ENCODE results near the gene FMNL2. TPM values are rescaled to one million over a fixed set of nuclear protein-coding genes. Genes with fewer than 3 reads are reported as not detected.

The FMNL2 gene
- total RNA-seq, 3 donors from 2014 or later = 0.63 to 3.2 (median 1.4) TPM

DNA sequence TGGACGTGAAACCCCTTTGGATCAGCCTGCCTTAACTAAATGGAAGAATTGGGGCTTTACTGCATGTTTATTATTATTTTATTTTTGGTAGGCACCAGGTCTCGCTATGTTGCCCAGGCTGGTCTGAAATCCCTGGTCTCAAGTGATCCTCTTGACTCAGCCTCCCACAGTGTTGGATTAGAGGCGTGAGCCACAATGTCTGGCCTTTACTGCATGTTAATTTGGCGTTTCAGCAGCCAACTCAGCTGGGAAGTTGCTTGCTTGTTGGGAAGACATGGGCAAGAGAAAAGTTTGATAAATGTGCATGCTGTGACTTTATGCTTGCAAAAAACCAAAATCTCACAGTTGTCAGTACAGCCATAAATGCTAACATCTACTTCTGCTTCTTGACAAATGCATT lies 105.1 kb downstream of the FMNL2 start:
- H3K9me3 Mint-ChIP-seq = no peaks in the 10 kb centered on the region
- no peak overlapping the region for H3K4me3 Mint-ChIP-seq
- no peaks in the 10 kb centered on the region for H3K4me1 Mint-ChIP-seq (ENCODE audit: low read depth)
- ATAC-seq (no peak), DNase-seq (no peak)
- H3K36me3 Mint-ChIP-seq (ENCODE audit: insufficient read depth) = no peaks in the 10 kb centered on the region
- peaks cover 11% of the 10 kb centered on the region for H3K27me3 Mint-ChIP-seq (ENCODE audit: low read depth)

DNA sequence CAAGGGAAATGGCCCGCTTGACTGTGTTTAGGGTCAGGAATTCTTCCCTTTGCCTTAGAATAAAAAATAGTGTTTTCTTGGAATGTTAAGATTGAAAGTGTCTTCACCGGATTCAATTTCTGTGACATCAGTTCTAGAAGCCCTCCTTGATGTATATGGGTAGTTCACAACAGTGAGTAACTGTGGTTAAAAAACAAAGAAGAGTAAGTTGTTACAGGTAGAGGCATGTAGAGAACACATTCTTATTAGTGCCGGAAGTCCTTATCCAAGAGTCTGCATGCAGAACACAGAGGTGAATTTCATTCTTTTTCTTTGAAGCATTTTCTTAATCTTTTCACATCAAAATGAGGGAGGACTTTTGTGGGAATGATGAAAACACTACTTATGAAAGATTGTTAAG lies 105.5 kb downstream of the FMNL2 start:
- H3K36me3 Mint-ChIP-seq (ENCODE audit: insufficient read depth) = no peaks in the 10 kb centered on the region
- no peaks in the 10 kb centered on the region for H3K9me3 Mint-ChIP-seq
- no peaks in the 10 kb centered on the region for H3K4me1 Mint-ChIP-seq (ENCODE audit: low read depth)
- DNase-seq (no peak), ATAC-seq (no peak)
- H3K4me3 Mint-ChIP-seq = no peak overlapping the region
- H3K27me3 Mint-ChIP-seq (ENCODE audit: low read depth) = peaks cover 11% of the 10 kb centered on the region

DNA sequence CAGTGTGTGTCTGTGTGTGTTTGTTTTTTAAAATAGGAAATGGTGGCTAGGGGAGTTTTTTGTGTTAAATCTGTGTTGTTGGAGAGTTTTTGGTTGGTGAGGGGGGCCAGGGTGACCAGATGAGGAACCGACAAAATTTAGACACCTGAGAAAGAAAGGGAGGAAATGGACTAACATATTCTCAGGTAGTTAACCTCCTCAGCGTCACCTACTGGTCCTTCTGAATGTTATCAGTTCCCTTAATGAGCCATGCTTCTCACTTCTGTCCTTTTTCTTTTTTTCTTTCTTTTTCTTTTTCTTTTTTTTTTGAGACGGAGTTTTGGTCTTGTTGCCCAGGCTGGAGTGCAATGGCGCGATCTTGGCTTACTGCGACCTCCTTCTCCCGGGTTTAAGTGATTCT lies 107.0 kb downstream of the FMNL2 start:
- no peaks in the 10 kb centered on the region for H3K36me3 Mint-ChIP-seq (ENCODE audit: insufficient read depth)

DNA sequence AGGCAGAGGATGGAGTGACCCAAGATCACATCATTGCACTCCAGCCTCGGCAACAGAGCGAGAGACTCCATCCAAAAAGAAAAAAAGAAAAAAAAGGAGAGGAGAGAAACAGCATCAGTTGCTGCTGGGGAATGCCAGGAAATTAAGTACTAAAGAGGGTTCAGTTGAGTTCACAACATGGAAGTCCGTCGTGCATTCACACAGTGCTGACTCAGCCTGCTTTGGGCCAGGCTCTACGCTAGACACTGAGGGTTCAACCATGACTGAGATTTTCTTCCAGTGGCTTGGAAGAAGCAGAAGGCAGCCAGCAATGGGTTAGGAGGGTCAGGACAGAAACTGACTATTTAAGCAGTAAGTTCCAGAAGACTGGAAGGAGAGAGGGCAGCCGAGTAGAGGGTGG lies 108.8 kb downstream of the FMNL2 start:
- no peak for DNase-seq
- H3K27me3 Mint-ChIP-seq (ENCODE audit: low read depth) = peaks cover 14% of the 10 kb centered on the region
- no peaks in the 10 kb centered on the region for H3K9me3 Mint-ChIP-seq
- H3K36me3 Mint-ChIP-seq (ENCODE audit: insufficient read depth) = no peaks in the 10 kb centered on the region
- no peak for ATAC-seq
- H3K4me3 Mint-ChIP-seq = no peak overlapping the region
- peaks cover 2% of the 10 kb centered on the region for H3K4me1 Mint-ChIP-seq (ENCODE audit: low read depth)

More for the DNA sequence above, 107.0 kb downstream of the FMNL2 start:
- Mint-ChIP-seq H3K9me3 (no peaks in the 10 kb centered on the region), H3K4me1 (ENCODE audit: low read depth) (peaks cover 2% of the 10 kb centered on the region), H3K27me3 (ENCODE audit: low read depth) (peaks cover 11% of the 10 kb centered on the region), H3K4me3 (no peak overlapping the region)
- ATAC-seq = no peak
- no peak for DNase-seq

DNA sequence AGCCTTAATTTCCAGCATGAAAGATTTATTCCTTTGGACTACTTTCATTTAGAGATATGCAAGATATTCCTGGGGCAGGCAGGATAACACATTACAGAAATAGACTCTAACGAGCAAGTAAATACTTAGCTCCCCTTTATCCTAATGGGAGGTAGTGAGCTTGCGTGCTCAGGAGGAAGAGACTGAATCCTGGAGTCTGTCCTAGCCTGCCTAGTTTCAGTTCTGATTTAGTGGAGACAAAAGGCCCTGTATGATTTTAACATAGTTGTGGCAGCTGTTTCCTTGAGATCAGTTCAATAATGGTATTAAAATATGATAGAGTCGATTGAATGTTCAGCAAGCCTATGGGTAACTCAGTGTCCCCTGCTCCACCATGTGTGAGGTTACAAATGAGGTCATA lies 109.5 kb downstream of the FMNL2 start:
- no peak for DNase-seq
- H3K4me3 Mint-ChIP-seq = no peak overlapping the region

DNA sequence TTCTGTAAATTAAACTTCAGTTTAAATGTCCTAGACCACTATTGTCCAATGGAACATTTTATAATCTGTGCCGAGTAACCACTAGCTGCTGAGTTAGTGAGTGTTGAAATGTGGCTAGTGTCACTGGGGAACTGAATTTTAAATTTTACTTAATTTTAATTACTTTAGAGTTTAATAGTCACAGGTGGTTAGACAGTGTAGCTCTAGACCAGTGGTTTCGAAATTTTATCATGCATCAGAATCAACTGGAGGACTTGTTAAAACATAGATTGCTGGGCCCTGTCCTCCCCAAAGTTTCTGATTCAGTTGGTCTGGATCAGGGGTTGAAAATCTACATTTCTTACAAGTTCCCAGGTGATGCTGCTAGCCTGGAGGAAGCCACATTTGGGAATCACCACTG lies 110.4 kb downstream of the FMNL2 start:
- ATAC-seq (no peak), DNase-seq (no peak)
- H3K4me1 Mint-ChIP-seq (ENCODE audit: low read depth) = peaks cover 2% of the 10 kb centered on the region
- H3K36me3 Mint-ChIP-seq (ENCODE audit: insufficient read depth) = no peaks in the 10 kb centered on the region
- peaks cover 14% of the 10 kb centered on the region for H3K27me3 Mint-ChIP-seq (ENCODE audit: low read depth)
- H3K4me3 Mint-ChIP-seq = no peak overlapping the region
- H3K9me3 Mint-ChIP-seq = no peaks in the 10 kb centered on the region

More for the DNA sequence above, 109.5 kb downstream of the FMNL2 start:
- Mint-ChIP-seq H3K27me3 (ENCODE audit: low read depth) (peaks cover 14% of the 10 kb centered on the region), H3K9me3 (no peaks in the 10 kb centered on the region), H3K4me1 (ENCODE audit: low read depth) (peaks cover 2% of the 10 kb centered on the region), H3K36me3 (ENCODE audit: insufficient read depth) (no peaks in the 10 kb centered on the region)
- no peak for ATAC-seq

DNA sequence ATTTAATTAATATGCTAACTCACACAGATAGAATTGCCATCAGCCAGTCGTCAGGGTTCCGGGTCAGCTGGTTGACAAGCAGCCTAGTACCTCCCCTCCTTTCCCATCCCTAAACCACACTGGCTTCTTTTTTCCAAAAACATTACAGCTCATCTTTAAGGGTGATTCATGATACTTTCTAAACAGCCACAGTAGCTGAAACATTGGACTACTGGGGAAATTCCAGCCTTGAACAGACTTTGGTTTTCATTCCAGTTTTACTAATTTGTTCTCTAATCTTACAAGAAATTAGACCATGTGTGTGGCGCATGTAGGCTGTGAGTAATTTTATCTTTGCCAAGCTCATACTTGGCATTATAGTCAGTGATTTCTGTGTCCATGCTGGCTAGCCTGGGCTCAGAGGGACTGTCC lies 110.8 kb downstream of the FMNL2 start:
- Mint-ChIP-seq H3K36me3 (ENCODE audit: insufficient read depth) (no peaks in the 10 kb centered on the region), H3K9me3 (no peaks in the 10 kb centered on the region), H3K4me1 (ENCODE audit: low read depth) (peaks cover 2% of the 10 kb centered on the region), H3K27me3 (ENCODE audit: low read depth) (peaks cover 14% of the 10 kb centered on the region), H3K4me3 (no peak overlapping the region)
- ATAC-seq = peak; percentile 52 to 55
- DNase-seq = no peak

DNA sequence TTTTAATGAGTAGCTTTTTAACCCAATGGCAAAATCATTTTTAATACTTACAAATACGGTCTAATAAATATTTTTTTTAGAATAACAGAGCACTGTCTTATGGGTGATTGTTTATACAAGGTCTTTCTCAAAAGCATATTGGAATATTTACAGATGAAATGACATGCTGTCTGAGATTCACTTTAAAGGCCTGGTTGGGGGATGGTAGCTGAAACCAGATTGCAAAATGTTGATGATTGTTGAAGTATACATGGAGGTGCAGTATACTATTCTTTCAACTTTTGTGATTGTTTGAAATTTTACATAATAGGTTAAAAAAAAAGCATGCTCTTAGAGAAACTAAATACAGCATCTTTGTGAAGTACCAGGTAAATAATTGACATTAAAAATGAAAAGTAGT lies 111.2 kb downstream of the FMNL2 start:
- Mint-ChIP-seq H3K36me3 (ENCODE audit: insufficient read depth) (no peaks in the 10 kb centered on the region), H3K9me3 (no peaks in the 10 kb centered on the region)
- no peak for ATAC-seq

DNA sequence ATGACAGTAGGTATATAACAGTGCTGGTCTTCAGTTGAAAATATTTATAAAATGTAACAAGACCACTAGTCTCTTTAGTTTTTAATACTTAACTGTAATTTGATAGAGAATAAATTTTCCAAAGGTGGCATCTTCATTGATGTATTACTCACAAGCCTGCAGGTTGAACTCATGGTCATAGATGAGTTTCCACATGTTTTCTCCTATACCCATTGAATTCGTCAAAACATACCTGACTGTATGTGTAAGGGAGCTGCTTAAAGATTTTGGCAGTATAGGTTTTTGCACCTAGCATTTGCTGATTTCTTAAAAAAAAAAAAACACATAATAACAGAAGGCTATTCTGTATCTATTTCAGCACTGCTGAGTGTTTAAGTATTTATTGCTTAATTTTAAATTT lies 112.9 kb downstream of the FMNL2 start:
- no peak for ATAC-seq
- Mint-ChIP-seq H3K4me3 (no peak overlapping the region), H3K4me1 (ENCODE audit: low read depth) (peaks cover 2% of the 10 kb centered on the region), H3K36me3 (ENCODE audit: insufficient read depth) (no peaks in the 10 kb centered on the region), H3K27me3 (ENCODE audit: low read depth) (peaks cover 13% of the 10 kb centered on the region), H3K9me3 (no peaks in the 10 kb centered on the region)
- DNase-seq = no peak

More for the DNA sequence above, 111.2 kb downstream of the FMNL2 start:
- H3K4me3 Mint-ChIP-seq = no peak overlapping the region
- H3K27me3 Mint-ChIP-seq (ENCODE audit: low read depth) = peaks cover 12% of the 10 kb centered on the region
- H3K4me1 Mint-ChIP-seq (ENCODE audit: low read depth) = peaks cover 2% of the 10 kb centered on the region
- no peak for DNase-seq

DNA sequence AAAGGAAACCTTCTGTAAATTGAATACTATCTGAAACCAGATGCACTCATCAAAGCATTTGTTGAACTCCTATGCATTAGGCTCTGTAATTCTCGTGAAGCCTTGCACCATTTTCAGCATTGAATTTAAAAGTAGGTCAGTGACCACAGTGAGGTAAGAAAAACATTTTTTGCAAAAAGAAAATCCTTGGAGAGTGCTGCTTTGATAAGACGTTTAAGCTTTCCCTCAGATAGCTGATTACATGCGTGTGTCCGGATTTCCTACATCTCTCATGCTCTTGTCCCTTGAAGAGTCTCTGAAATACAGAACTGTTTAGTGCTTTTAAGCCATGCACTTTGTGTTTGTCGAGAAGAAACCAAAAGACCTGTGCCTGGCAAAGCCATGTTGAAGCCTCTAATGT lies 113.6 kb downstream of the FMNL2 start:
- DNase-seq = no peak
- H3K4me1 Mint-ChIP-seq (ENCODE audit: low read depth) = peaks cover 2% of the 10 kb centered on the region
- H3K27me3 Mint-ChIP-seq (ENCODE audit: low read depth) = peaks cover 8% of the 10 kb centered on the region
- H3K36me3 Mint-ChIP-seq (ENCODE audit: insufficient read depth) = no peaks in the 10 kb centered on the region
- no peak overlapping the region for H3K4me3 Mint-ChIP-seq
- H3K9me3 Mint-ChIP-seq = no peaks in the 10 kb centered on the region
- no peak for ATAC-seq

DNA sequence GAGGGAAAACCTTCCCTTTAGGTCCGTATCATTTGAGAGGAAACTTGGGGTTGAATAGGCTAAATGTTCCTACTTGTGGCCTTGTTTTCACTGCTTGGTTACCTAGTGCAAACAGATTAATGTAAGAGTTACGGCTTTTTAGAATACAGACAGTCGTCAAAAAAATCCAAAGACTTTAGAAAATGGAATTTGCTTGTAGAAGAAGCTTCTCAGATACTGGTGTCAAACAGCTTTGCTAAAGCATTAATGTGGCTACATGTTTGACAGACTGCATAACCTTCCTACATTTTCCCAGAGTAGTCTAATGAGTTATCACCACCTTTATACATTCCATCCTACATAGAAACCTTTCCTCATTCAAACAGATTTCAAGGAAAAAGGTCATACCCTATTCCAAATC lies 114.6 kb downstream of the FMNL2 start:
- Mint-ChIP-seq H3K4me1 (ENCODE audit: low read depth) (peaks cover 2% of the 10 kb centered on the region), H3K27me3 (ENCODE audit: low read depth) (peaks cover 8% of the 10 kb centered on the region), H3K4me3 (no peak overlapping the region), H3K9me3 (no peaks in the 10 kb centered on the region), H3K36me3 (ENCODE audit: insufficient read depth) (no peaks in the 10 kb centered on the region)
- DNase-seq = no peak
- ATAC-seq = no peak

DNA sequence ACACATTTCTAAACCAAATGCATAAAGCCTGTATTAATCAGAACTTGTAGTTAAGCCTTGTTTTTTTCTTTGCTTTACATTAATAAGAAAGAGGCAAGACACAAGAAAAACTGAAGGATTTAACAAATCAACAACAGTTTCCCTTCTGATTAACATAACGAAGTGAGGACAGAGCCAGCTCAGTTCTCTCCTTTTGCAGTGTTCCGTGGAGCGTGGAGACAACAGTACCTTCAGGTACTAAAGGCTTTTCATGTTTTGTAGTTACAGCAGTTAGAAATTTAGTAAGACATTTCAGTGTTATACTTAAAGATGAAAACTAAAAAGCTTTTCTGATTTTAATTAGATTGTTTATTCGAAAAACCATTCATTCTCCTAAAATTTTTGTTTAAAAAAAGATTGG lies 115.2 kb downstream of the FMNL2 start:
- H3K4me3 Mint-ChIP-seq = no peak overlapping the region
- no peaks in the 10 kb centered on the region for H3K36me3 Mint-ChIP-seq (ENCODE audit: insufficient read depth)
- peaks cover 2% of the 10 kb centered on the region for H3K4me1 Mint-ChIP-seq (ENCODE audit: low read depth)
- H3K27me3 Mint-ChIP-seq (ENCODE audit: low read depth) = peaks cover 8% of the 10 kb centered on the region
- ATAC-seq (no peak), DNase-seq (no peak)
- no peaks in the 10 kb centered on the region for H3K9me3 Mint-ChIP-seq

DNA sequence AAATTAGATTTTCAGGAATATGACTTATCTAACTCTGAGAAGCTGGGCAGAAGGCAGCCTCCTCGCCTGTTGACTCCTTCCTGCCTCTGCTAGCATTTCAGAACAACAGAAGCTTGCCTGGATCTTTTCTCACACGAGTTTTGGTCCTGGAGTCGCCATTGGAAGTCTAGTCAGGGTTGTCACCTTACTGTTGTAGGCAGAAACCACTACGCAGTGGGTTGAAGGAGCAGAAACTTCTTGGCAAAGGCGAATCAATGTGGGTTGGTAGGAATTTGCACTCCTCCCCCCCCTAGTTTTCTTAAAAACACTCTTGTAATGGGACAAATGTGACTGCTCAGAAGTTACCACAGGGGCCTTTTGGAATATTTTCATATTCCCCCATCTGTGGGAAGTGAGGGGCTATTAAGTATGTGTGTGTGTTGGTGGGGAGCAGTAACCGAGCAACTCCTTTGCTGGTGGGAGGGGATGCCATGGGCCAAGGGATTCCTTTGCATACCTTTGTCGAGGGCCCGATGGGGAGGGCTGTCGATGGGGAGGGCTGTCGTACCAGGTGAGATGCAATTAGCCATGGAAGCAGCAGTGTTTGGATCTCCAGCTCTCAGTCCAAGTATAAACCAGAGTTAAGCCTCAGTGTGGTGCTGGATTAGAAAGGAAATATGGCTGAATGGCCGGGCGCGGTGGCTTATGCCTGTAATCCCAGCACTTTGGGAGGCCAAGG lies 117.4 kb downstream of the FMNL2 start:
- no peaks in the 10 kb centered on the region for H3K9me3 Mint-ChIP-seq
- no peaks in the 10 kb centered on the region for H3K4me1 Mint-ChIP-seq (ENCODE audit: low read depth)
- ATAC-seq = no peak
- H3K27me3 Mint-ChIP-seq (ENCODE audit: low read depth) = peaks cover 8% of the 10 kb centered on the region
- DNase-seq = no peak
- H3K4me3 Mint-ChIP-seq = no peak overlapping the region
- H3K36me3 Mint-ChIP-seq (ENCODE audit: insufficient read depth) = no peaks in the 10 kb centered on the region

DNA sequence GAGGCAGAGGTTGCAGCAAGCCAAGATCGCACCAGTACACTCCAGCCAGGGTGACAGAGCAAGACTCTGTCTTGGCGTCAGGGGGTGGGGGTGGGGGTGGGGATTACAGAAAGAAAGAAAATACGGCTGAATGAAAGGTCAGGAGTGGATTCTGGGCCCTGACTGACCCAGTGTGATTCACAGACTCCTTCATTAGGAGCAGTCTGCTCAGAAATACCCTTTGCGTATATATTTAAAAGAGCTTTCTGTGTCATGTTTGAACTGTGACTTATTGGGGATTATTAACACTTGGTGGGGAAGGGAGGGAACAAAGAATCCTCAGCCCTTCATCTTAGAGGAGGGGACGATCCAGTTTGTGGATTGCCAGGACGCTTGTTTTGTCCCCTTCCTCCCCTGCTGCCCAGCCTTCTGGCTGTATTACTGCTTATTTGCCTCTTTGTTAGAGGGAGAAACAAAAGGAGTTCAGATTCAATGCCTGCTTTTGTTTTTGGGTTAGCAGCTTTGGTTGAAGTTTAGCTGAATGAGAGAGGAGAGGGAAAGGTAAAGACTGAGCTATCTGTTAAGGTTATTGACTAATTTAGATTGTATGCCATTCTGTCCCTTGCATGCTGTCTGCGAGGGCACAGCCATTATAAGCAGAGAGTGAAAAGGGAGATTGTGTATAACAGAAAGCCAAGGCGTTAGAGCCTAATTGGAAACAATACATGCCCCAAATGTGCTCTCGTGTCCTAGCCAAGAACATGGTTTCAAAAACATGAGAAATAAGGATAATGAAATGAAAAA lies 118.3 kb downstream of the FMNL2 start:
- Mint-ChIP-seq H3K9me3 (no peaks in the 10 kb centered on the region), H3K27me3 (ENCODE audit: low read depth) (peaks cover 5% of the 10 kb centered on the region), H3K4me1 (ENCODE audit: low read depth) (no peaks in the 10 kb centered on the region), H3K4me3 (no peak overlapping the region), H3K36me3 (ENCODE audit: insufficient read depth) (no peaks in the 10 kb centered on the region)
- no peak for ATAC-seq
- DNase-seq = no peak

DNA sequence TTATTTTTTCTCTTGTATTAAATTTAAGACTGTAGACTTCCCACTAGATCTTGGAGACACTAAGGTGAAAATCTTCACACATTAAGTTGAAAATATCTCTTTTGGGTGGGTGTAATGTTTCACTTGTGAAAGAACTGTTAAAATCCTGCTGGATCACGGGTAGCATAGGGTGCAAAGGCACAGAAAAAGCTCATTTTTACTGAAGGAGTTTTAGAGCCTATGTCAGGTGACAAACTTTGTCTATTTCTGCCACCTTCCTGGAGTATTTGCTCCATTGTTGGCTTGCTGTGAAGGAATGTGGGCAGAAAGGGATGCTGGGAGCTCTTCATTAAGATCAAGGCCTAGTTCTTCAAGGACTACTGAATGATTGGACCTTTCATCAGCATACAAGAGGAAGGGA lies 119.4 kb downstream of the FMNL2 start:
- H3K27me3 Mint-ChIP-seq (ENCODE audit: low read depth) = peaks cover 8% of the 10 kb centered on the region
- DNase-seq (no peak), ATAC-seq (no peak)
- no peaks in the 10 kb centered on the region for H3K9me3 Mint-ChIP-seq
- H3K4me3 Mint-ChIP-seq = no peak overlapping the region
- H3K4me1 Mint-ChIP-seq (ENCODE audit: low read depth) = no peaks in the 10 kb centered on the region
- H3K36me3 Mint-ChIP-seq (ENCODE audit: insufficient read depth) = no peaks in the 10 kb centered on the region
